Left colon (tissue), 2 donors: ENCODE data around the gene TNFSF12. TPM values are rescaled to one million over a fixed set of nuclear protein-coding genes. Genes with fewer than 3 reads are reported as not detected.
"Not testable (repeated sequence)": the region's sequence is repeated elsewhere in the genome, so short reads cannot be mapped to it uniquely, and the experiment has no call there.

Source experiments
- ATAC-seq: fragments of 200-7000 bp; cut with Tn5 transposase; one replicate; pipeline ENCODE4 v1.9.1; 2020; ENCODE audit warnings: mild to moderate bottlenecking, moderate library complexity
- DNase-seq, 2 donors: peaks; one replicate each; pipeline ENCODE4 v3.0.0-alpha.2; 2020
- intact Hi-C, 2 donors: fragments of 100-400 bp; cut with DNase I in 1 of 2; cut with micrococcal nuclease in 1 of 2; formaldehyde crosslinking; loops; one replicate each; pipeline versions ENCODE4 v1.11.2 to v1.14.0; 2022; cut with DNase I, micrococcal nuclease
- total RNA-seq, 2 donors: library from RNA; stranded (reverse); fragmentation: NEBNext Ultra II Directional; extraction: Animal tissue kit (Norgen Biotek cat#: 25700); gene quantifications; one replicate each; pipeline ENCODE4 v1.2.1, GENCODE V29; 2021
- donor health status: DM: no; HTN: no; CAD: no.
- donor health status: DM: yes; HTN: yes; CAD: no.

The TNFSF12 gene
- total RNA-seq, 2 donors from 2014 or later, result 9.8 to 17.3 TPM

DNA sequence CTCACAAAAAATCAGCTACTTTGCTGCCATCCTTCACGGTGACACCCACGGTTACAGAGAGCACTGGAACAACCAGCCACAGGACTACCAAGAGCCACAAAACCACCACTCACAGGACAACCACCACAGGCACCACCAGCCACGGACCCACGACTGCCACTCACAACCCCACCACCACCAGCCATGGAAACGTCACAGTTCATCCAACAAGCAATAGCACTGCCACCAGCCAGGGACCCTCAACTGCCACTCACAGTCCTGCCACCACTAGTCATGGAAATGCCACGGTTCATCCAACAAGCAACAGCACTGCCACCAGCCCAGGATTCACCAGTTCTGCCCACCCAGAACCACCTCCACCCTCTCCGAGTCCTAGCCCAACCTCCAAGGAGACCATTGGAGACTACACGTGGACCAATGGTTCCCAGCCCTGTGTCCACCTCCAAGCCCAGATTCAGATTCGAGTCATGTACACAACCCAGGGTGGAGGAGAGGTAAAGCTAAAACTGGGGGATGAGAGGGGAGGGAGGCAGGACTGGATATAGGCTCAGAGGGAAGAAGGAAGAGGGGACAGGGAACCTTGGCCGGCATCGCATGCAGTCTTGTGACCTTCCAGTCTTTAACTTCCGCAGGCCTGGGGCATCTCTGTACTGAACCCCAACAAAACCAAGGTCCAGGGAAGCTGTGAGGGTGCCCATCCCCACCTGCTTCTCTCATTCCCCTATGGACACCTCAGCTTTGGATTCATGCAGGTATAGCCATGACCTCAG, 31.2 kb downstream of the TNFSF12 start:
- DNase-seq, result no peak
- no peak for ATAC-seq
- intact Hi-C loops, result loop anchor here in 1 of 2 donors (10.0 kb wide), 1 partner anchor 225 kb away; the partner anchor contains the start of genes KCTD11 and TMEM95

DNA sequence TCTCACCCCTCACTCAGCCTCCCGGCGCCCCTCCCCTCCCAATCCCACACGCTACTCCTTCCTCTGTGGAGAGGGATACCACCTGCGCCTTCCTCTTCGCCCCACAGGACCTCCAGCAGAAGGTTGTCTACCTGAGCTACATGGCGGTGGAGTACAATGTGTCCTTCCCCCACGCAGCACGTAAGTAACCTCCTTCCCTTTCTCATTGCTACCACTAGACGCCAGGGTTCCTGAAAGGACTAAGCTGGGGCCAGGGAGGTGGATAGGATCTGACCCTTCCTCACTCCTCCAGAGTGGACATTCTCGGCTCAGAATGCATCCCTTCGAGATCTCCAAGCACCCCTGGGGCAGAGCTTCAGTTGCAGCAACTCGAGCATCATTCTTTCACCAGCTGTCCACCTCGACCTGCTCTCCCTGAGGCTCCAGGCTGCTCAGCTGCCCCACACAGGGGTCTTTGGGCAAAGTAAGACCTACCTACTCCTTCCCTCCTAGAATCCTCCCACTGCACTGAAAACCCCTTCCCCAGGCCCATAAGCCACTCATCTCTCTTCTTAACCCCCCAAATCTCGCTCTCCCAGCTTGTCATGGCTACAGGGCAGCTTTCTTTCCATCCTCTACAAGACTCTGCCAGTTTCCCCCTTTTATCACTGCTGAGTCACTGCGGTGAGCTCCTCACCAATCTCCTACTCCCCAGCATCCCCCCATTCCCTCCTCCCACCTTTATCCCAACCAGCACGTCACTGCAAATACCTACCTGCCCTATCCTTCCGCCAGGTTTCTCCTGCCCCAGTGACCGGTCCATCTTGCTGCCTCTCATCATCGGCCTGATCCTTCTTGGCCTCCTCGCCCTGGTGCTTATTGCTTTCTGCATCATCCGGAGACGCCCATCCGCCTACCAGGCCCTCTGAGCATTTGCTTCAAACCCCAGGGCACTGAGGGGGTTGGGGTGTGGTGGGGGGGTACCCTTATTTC, 32.0 kb downstream of the TNFSF12 start:
- intact Hi-C loops, result no loop called here
- ATAC-seq, result no peak
- DNase-seq, result no peak

DNA sequence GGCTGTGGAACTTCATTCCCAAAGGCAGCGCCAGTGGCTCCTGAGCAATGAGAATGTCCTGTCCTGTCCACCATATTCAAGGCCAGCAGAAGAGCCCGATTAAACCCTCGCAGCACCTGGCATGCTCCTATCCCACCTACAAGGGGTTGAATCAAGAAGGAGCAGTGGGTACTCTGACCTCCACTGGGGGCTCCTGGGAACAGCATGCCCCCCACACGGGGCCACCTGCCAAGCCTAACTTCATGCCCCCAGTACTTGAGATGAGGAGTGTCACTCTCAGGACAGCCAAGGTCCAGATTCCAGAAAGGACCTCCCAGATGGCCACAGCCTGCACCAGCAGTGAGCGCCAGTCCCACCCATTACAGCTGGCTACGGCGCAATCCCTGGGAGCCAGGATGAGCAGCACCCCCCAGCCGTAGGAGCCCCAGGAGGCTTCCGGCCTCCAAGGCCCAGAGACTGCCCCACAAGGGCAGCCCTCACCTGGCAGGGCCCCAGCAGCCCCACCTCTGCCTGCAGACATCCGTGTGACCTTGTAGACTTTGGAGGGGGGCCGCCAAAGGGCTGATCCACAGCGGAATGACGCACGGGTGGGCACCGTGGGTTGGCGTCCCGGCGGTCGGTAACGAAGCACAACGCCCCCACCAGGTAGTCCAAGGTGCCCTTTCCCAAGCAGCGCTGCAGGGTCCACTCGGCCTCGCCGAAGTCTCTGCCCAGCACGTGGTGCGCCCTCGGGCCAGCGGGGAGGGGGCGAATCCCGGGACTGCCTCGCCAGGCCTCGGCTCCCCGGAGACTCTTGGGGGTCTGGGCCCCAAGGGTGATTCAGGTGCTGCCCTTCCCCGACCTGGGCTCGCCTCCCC, 33.8 kb downstream of the TNFSF12 start:
- DNase-seq (peak; percentile 33 to 52), ATAC-seq (no peak)
- intact Hi-C loops, result no loop called here

DNA sequence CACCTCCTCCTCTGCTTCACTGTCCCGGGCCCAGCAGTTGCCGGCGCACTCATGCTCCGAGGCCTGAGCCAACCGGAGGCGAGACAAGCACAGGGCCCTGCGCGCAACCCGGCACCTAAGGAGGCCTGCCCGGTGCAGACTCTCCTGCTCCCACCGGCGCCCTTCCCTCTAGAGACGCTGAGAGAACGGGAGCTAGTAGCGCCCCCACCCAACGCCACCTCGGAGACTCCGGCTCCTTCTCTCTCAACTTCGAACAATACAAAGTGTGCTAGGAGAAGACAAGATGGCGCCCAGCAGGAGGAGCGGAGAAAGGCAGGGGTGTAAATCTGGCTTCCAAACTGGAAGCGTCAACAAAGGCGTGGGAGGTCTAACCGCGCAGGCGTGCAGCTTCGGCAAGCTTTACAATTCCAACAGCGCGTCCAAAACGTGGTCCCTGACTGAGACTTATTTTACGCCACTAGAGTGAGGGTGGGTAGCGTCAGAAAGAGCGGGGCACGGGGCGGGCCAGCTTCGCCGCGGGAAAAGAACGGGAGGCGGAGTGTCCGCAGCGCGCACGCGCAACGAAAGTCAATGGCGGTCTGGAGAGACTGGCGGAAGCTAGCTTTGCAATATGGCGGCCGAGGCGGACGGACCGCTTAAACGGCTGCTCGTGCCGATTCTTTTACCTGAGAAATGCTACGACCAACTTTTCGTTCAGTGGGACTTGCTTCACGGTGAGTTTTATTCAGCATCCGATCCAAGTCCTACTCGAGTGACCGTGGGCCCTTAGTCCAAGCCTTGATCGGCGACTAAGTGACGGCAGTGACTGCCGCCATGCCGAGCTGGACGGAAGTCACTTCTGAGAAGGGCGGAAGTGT, 34.6 kb downstream of the TNFSF12 start, which contains the start of gene MPDU1:
Gene MPDU1, plus strand, starts transcription at position 600 of the 857 bp plus-strand sequence. Its CDS starts 11 bp downstream, at position 611.
- ATAC-seq (peak; percentile 78), DNase-seq (peak; percentile 95 to 96)
- intact Hi-C loops, result no loop called here

DNA sequence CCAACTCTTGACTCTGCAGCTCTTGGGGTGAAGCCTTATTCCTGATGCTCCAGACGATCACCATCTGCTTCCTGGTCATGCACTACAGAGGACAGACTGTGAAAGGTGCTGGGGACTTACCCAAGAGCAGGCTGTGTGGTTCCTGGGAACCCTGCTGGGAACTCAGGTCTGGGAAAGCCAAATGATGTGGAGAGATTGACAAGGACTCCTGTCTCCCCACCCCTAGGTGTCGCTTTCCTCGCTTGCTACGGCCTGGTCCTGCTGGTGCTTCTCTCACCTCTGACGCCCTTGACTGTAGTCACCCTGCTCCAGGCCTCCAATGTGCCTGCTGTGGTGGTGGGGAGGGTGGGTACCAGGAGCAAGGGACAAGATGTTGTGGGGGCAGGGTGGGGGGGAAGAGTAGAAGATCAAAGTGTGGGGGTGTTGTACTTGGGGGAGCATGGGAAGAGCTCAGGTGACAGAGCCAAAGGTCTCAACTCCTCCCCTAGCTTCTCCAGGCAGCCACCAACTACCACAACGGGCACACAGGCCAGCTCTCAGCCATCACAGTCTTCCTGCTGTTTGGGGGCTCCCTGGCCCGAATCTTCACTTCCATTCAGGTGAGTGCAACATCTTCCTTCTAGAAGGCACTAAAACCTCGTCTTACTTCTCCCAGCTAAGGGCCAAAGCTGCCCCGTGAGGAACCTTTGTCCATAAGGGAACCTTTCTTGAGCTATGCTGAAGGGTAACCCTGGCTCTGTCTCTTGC, 38.0 kb downstream of the TNFSF12 start:
- ATAC-seq (peak; percentile 34), DNase-seq (peak; percentile 62 to 69)
- intact Hi-C loops, result no loop called here

DNA sequence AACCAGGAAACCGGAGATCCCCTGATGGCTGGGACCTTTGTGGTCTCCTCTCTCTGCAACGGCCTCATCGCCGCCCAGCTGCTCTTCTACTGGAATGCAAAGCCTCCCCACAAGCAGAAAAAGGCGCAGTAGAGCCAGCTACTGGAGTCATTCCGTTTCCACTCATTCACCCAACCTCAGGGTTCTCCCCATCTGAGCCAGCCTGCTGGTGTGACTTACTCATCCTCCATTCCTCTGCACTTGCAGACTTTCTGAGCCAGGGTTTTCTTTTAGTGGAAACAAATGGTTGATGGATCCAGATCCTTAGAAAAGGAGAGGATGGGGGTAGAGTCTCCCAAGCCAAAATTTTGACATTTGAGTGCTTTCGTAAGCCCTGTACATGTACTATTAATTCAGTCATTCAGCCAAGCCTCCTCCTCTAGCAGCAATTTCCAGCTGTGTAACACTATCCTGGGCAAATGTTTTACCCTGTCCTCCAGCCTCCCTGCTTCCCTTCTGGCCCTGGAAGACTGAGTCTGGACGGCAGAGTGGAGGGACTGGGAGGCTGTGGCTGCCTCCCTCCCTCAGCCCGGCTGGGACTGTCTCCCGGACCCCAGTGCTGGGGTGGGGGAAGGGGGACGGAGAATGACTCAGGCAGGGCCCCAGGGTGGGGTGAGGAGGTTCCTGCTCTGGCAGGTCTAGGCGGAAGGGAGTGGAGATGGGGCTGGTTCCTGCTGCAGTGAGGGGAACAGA, 38.7 kb downstream of the TNFSF12 start:
- no peak for DNase-seq
- intact Hi-C loops, result no loop called here
- no peak for ATAC-seq

DNA sequence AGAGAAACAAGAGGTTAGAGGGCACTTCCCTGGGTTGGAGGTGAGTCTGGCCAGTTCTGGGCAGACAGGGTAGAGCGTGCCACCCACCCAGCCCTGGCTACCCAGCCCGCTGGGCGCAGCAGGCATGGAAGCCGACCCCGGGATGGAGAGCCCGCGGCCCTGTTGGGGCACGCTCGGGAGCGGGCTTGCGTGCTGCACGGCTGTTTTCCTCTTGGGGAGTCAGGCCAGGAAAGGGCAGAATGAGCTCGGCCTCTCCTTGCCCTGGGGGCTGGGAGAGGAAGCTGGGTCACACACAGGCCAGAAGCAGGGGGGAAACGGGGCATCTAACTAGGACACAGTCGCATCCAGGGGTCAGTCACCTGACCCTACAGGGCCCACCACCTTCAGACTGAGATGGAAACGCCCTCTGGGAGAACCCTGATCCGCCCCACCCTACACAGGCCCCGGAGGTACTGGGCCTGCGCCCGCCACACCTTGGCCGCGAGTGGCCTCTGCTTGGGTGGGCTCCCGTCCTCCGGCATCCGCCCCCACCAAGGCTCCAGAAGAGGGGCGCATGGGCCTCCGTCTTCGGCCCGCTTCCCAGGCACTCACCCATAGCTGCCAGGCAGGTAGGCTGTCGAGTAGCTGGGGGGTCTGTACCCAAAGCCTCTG, 39.8 kb downstream of the TNFSF12 start:
- ATAC-seq, result no peak
- intact Hi-C loops, result no loop called here
- DNase-seq, result no peak

DNA sequence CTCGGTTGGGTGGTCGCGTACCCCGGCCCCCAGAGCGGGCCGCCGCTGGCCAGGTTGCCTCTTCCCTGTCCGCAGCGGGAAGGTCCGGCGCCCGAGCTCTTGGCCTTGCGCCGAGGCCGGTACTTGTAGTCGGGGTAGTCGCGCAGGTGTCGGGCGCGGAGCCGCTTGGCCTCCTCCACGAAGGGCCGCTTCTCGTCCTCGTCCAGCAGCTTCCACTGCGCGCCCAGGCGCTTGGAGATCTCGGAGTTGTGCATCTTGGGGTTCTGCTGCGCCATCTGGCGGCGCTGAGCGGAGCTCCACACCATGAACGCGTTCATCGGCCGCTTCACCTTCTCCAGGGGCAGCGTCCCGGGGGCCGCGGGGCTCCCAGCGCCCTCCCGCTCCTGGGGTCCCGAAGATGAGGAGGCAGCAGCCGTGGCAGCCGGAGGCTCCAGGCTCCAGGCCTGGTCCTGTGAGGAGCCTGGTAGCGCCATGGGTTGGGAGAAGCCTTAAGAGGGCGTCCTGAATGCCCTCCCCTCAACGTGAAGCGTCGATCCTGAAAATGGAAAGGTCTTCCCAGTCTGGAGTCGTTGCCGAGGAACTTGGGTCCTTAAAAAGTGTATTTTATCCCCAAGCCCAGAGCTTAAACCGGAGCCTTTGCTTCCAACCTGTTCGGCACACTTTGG, 40.5 kb downstream of the TNFSF12 start:
- peak; percentile 77 to 85 for DNase-seq
- ATAC-seq, result peak; percentile 79
- intact Hi-C loops, result no loop called here

DNA sequence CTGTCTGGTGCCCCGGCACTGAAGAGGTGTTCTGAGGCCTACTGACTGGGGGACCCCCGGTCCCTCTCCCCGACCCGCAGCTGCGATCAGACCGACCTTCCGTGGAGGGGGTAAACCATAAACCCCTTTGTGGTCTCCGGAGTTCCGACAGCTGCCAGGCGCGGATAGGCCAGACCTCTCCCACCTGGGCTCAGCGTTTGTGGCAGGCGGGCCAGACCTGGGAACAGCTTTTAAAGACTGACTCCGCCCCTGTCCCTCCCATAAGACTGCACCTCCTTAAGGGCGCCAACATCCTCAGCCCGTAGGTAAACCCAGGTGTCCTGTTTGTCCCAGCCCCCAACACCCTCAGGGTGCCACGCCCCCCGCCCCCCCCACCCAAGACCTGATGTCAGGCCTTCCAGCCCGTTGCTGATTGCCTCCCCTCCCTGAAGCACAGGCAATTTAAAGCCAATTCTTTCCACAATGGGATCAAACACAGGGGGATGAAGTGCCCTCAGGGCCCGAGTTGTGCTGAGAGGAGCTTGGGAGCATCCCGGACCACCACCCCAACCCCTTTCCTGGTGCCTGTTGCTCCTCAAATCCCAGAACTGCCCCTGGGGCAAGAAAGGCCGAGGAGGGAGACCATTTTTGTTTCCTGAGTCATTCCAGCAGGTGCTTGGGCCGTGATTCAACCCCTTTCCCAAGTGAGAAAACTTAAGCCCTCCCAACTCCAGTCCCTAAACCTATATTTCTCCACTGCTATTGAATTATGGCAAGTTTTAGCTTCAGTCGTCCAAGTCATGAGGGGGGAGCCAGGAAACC, 41.2 kb downstream of the TNFSF12 start, which contains the start of gene SOX15:
Gene SOX15, minus strand, starts transcription at position 204 of the 801 bp plus-strand sequence. CDS start 418 bp downstream, outside the sequence.
- no peak for DNase-seq
- intact Hi-C loops, result no loop called here
- peak; percentile 40 for ATAC-seq

DNA sequence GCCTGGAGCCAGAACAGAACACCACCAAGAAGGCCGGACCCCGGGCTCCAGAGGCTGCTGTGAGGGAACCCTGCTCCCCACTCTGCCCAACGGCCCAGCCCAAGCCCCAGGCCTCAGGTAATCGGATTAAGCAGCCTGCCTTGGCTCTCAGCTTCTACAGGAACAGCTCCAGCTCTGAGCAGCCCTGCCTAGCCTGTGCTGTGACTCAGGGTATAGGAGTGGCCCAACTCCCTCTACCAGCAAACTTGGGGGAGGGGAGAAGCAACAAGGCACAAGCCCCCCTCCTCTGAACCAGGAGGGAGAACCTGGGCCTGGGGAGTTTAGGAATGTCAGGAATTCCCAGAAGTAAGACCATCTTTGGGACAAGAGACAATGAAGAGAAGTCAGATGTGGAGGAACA, 41.9 kb downstream of the TNFSF12 start:
- ATAC-seq (no peak), DNase-seq (no peak)
- intact Hi-C loops, result no loop called here

DNA sequence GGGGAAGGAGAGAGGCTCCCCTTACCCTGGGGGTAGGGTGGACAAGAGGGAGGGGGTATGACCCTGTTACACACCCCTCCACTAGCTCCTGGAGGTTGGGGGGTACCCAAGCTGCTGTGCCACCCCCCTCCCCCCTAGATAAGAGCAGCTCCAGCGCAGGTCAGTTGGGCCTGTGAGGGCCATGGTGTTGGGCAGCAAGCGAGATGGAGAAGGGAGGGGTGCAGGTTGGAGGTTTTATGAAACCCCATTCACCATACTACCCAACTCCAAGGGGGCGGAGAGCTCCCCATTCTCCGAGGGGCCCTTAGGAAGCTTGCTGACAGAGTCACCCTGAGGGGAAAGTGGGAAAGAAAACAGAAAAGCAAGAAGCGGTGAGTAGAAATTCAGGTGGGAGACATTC, 42.7 kb downstream of the TNFSF12 start:
- DNase-seq (no peak), ATAC-seq (no peak)
- intact Hi-C loops, result no loop called here

DNA sequence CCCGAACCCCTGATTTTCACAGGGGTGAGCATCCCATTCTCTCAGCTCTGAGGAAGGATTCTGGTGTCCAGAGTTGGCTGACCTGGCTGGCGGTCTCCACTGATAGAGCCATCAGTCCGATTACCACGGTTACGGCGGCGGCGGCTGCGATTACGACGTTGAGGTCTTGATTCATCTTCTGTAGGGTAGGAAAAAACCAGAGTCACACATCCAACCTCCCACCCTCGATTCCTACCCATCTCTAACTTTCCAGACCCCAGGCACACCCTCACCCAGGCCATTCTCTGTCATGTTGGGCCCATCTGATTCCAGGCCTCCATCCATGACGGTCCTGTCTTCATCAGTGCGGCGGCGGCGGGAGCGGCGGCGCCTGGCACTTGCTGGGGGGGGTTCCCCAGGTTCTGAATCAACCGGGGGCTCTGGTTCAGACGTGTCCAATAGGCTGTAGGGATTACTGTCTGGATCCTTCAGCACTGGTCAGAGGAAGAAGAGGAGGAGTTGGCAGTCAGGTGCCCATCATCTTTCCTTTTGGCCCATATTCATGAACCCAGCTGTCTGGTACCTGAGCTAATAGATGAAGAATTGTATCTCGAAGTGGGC, 43.7 kb downstream of the TNFSF12 start:
- no peak for ATAC-seq
- DNase-seq, result no peak
- intact Hi-C loops, result no loop called here

DNA sequence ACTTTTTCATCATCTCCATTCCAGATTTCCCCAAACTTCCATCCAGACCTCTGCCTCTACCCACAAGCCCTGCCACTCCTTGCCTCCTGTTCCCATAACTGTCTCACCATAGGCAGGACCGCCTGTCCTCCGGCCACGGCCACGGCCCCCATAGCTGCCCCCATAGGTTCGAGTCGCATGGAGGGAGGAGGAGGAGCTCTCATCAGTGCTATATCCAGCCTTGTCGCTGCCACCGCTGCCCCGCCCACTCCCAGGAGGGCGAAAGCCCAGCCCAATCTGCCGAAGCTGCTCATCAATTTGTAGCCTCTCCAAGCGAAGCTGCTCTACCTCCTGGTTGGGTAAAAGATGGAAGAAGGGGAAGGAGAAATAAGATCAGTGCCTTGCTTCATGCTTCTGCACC, 44.4 kb downstream of the TNFSF12 start:
- DNase-seq, result no peak
- intact Hi-C loops, result no loop called here
- ATAC-seq, result no peak

DNA sequence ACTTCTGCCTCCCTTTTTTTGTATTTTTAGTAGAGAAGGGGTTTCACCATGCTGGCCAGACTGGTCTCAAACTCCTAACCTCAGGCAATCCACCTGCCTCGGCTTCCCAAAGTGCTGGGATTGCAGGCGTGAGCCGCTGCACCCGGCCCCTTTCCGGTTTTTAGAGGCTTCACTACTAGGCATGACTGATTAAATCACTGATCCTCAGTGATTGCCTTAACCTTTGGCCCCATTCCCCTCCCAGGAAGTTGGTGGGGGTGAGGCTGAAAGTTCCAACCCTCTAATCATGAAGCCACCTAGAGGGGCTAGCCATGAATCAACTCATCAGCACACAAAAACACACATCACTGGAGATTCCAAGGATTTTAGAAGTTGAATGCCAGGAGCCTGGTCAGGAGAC, 48.7 kb downstream of the TNFSF12 start:
- not testable (repeated sequence) for DNase-seq
- peak; percentile 87 for ATAC-seq

More for the DNA sequence above, 48.7 kb downstream of the TNFSF12 start:
- intact Hi-C loops, result not testable (repeated sequence)
